Right renal pelvis (tissue), 4 donors: ENCODE results near the gene P2RX1. TPM values are rescaled to one million over a fixed set of nuclear protein-coding genes. Genes with fewer than 3 reads are reported as not detected.
A peak's percentile ranks its signal among the peaks of the same experiment; 100 is the strongest.

ENCODE experiments used
- DNase-seq, 4 donors: peaks; one replicate each; pipeline ENCODE4 v3.0.0-alpha.2; 2013; ENCODE audit warnings: low read depth in 4 of 4, low spot score in 3 of 4, missing footprints in 1 of 4
- polyA plus RNA-seq, 4 donors: library from polyadenylated mRNA; unstranded; fragments of 120-200 nt; gene quantifications; one replicate each; pipeline ENCODE4 v1.2.1, GENCODE V29; 2013; ENCODE audit not compliant: insufficient read length in 4 of 4

P2RX1 gene
- polyA plus RNA-seq, 4 donors, result 0.87 to 1.6 (median 0.94) TPM

DNA sequence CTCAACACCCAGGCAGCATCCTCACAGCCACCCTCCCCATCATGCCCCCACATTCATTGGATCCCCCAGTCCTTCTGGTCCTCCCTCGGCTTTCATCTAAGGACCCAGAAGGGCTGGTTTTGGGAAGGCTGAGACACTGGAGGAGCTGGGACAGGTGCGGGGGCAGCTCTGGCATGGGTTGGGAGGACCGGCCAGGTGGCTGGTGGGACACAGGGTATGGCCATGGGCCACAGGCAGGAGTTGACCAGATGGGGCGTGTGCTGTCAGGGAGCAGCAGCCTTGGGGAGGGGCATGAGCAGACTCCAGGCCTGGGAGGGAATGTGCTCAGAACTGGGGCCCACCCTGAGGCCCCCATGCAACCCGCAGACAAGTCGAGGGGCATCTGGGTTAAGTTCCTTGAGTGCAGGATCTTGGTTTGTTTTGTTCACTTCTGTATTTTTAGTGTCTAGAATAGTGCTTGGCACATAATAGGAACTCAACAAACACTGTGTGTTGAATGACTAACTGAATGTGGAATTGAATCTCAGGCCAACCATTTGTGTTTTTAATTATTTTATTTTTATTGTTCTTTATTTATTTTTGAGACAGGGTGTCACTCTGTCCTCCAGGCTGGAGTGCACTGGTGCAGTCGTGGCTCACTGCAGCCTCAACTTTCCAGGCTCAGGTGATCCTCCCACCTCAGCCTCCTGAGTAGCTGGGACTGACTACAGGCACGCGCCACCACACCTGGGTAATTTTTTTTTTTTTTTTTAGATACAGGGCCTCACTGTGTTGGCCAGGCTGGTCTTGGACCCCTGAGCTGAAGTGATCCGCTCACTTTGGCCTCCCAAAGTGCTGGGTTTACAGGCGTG lies 5.6 kb downstream of the P2RX1 start:
- DNase-seq, result no peak

DNA sequence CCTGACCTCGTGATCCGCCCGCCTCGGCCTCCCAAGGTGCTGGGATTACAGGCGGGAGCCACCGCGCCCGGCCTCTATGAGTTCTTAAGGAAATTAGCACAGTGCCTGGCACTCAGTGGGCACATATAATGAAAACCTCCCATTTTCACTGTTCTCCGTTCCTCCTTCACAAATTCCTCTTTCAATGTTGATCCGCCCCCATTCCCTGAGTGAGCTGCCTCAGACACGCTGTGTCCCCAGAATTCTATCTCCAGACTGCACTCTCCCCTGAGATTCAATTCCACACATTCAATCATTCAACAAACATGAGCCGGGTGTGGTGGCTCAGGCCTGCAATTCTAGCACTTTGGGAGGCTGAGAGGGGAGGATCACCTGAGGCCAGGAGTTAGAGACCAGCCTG lies 7.0 kb downstream of the P2RX1 start:
- DNase-seq, result no peak

DNA sequence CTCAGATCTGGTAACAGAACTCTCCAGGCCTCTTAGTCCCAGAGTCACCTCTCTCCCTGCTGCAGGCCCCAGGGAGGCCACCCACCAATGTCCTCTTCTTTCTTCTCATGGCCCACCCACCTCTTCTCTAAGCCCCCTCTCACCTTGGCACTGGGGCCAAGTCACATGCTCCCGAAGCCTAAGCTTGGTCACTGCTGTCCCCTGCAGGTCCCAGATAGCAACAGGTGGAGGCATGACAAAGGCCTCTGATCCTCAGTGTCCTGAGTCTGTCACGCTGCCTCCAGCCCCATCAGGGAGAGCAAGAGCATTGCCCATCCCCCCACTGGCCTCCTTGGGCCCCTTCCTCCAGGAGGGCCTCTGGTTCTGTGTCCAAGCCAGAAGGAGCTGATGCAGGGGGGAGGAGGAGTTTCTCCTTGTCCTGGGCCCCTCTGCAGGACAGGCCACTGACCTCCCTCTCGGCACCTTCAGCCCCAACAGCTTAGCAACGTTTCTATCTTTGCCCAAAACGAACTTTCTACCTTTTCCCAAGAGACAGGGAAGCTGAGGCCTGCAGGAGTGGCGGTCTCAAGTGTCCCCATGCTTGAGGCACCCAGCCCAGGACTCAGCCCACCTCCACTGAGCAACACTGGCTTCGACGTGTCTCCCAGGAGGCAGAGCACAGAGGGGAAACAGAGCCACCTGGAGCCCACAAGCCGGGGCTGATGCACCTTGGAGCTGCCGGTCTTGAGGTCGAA lies 8.6 kb downstream of the P2RX1 start:
- no peak for DNase-seq

- DNase-seq, result no peak
Measured at GRCh38 chr17:3906881-3907280, 9.4 kb downstream of the P2RX1 start.

- DNase-seq, result no peak
Measured at GRCh38 chr17:3905017-3905520, 11.2 kb downstream of the P2RX1 start.

DNA sequence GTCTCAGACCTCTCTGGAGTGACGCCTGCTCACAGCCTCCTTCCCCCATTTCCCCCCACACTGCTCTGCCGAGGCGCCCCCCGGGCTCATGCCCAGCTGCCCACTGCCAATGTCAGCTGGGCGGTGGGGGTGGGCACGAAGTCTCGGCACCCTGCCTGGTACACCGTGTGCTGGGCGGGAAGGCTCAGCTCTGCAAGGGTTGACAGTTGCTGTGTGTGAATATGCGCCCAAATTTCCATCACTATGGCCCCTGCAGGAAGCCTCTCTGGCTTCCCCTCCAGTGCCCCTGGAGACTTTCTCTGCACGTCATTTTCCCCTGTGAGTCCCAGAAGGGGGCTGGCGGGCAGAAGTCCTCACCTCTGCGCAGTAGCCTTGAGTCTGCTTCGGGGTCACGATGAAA lies 11.8 kb downstream of the P2RX1 start:
- no peak for DNase-seq

DNA sequence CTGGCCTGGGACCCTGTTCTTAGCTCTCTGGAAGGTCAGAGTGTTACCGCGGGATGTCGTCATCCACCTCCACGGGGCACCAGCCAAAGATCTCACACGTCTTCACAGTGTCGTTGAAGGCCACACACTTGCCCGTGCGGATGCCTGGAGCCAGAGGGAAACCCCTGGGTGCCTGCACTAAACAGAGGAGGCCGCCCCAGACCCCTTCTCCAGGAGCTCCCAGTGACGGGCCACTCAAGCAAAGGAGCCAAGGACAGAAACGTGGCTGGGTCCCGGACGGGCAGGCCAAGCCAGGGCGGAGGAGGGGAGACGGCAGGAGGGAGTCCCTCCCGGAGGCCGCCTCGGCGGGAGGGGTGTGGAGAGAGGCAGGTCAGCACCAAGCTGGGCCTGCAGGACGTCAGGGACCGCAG lies 12.4 kb downstream of the P2RX1 start:
- DNase-seq, result no peak

- no peak for DNase-seq
Measured at GRCh38 chr17:3903051-3903825, 13.0 kb downstream of the P2RX1 start.

- DNase-seq, result no peak
Measured at GRCh38 chr17:3900646-3901045, 15.6 kb downstream of the P2RX1 start.

DNA sequence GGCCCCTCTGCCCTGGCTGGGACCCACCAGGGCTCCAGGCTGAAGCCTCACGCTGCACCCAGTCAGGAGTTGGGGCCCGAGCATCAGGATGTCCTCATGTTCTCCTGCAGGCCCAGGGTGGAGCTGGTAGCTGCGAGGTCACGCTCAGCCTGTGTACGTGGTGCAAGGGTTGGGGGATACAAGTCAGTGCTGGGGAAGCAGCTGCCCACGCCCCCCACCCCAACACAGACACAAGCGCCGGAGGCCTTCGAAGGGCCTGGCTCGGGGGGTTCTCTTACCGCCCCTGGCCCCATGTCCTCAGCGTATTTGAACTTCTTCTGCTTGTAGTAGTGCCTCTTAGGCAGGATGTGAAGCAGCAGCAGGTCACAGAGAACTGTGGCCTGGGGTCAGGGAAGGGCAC lies 18.5 kb downstream of the P2RX1 start:
- no peak for DNase-seq

GRCh38 chr17:3896968-3897235 lies 19.4 kb downstream of the P2RX1 start:
- no peak for DNase-seq

GRCh38 chr17:3896108-3896967 lies 19.9 kb downstream of the P2RX1 start:
- DNase-seq, result no peak

- DNase-seq, result no peak
Measured at GRCh38 chr17:3895354-3895753, 20.9 kb downstream of the P2RX1 start.

DNA sequence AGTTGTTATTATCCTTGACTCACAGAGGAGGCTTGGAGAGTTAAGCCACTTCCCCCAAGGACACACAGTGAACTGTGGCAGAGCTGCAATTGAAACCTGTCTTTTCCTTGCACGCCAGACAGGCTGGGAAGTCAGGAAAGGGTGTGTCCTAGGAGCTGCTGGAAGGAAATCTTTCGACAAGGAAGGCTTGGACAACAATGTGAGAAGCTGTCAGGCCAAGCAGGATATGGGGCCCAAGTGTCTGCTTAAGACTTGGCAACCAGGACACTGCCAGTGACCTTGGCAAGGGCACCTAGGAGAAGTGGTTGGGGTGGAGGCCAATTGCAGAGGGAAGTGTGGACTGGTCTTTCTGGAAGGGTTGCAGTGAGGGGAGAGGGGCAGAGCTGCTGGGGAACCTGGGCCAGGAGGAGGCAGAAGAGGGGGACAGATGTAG lies 21.3 kb downstream of the P2RX1 start:
- no peak for DNase-seq

DNA sequence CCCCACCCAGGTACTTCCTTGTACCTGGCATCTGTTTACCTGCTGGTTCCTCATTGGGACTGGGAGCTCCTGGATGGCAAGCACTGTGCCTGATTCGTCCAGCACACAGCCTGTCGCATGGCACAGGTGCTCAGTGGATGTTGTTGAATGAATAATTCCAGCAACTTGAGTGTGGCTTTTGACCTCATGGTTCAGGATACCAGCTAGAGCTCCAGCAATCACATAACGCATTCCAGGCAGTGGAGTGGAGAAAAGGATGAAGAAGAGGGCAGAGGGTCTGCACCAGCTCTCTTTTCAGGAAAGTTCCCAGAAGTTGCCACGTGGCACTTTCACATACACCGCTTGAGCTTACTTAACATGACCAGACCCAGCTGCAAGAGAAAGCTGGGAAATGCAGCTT lies 22.1 kb downstream of the P2RX1 start:
- no peak for DNase-seq

GRCh38 chr17:3893720-3894116 lies 22.5 kb downstream of the P2RX1 start:
- no peak for DNase-seq

GRCh38 chr17:3893003-3893719 lies 23.1 kb downstream of the P2RX1 start, which contains the start of gene CAMKK1:
Gene CAMKK1 (minus strand): TSS chr17:3893053. CDS start chr17:3885687, 7,366 bp downstream.
- DNase-seq, result peak in 3 of 4 donors; percentile 53 to 72 (median 72)

- DNase-seq, result no peak
Measured at GRCh38 chr17:3892095-3892998, 23.9 kb downstream of the P2RX1 start.
